Adrenal gland (tissue), 5 donors: ENCODE results near the gene ETFRF1.

ENCODE experiments used
- POLR2A ChIP-seq, 2 donors: fragments of 450-650 bp; IDR thresholded peaks; one replicate each; pipeline ENCODE4 v1.6.1; 2017; ENCODE audit warnings: antibody characterized with exemption in 2 of 2, mild to moderate bottlenecking in 2 of 2, moderate library complexity in 1 of 2
- TF ChIP-seq, protein P1 (sequence below), 6 experiments: fragments of 450-650 bp in 4 of 6; fragments of 200-600 bp in 2 of 6; sonication (generic) in 1 of 6; IDR thresholded peaks; 1 replicate in 5 of 6; 2 replicates in 1 of 6; pipeline versions ENCODE4 v1.5.1 to v1.8.0; 2016 to 2021; ENCODE audit warnings: antibody characterized with exemption in 6 of 6, mild to moderate bottlenecking in 2 of 6, moderate library complexity in 1 of 6
- donor health status: DM: no; HTN: no; CAD: no.

DNA sequence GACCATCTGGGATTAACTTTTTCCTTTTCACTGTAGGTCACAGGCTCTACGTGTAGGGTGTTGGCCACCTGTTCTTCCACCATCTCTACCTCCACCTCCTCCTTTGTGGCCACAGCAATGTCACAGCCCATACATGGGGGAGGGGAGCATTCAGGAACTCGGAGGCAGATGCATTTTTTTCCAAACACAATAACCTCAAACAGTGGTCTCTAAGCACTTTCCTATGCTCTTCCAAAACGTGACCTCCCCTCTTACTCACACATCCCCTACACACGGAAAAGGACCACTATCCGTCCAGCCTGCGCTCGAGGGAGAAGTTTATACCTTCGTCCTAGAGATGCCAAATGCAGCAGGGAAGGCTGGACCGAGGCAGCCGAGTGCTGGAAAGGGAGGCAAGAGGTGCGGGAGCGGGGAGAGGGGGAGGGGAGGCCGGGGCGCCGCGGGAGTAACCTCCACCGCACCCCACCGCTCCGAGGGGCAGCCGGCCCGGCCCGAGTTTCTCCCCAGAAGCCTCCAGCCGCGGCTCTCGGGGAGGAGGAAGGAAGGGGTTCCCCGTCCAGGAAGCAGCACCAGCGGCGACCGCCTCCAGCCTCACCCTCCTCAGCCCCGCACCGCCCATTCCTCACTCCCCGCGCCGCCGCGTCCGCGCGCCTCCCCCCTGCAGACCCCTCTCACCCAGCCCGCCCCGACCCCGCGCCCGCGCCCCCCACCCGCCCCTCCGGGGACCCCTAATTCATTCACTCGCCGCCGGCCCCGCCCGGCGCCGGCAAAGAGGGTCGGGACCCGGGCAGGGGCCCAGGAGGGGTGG, 55.1 kb downstream of the ETFRF1 start:
- TF ChIP-seq, protein P1, sequence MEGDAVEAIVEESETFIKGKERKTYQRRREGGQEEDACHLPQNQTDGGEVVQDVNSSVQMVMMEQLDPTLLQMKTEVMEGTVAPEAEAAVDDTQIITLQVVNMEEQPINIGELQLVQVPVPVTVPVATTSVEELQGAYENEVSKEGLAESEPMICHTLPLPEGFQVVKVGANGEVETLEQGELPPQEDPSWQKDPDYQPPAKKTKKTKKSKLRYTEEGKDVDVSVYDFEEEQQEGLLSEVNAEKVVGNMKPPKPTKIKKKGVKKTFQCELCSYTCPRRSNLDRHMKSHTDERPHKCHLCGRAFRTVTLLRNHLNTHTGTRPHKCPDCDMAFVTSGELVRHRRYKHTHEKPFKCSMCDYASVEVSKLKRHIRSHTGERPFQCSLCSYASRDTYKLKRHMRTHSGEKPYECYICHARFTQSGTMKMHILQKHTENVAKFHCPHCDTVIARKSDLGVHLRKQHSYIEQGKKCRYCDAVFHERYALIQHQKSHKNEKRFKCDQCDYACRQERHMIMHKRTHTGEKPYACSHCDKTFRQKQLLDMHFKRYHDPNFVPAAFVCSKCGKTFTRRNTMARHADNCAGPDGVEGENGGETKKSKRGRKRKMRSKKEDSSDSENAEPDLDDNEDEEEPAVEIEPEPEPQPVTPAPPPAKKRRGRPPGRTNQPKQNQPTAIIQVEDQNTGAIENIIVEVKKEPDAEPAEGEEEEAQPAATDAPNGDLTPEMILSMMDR (IDR thresholded peaks at IDR 0.05) = no peak
- TF ChIP-seq POLR2A (IDR thresholded peaks at IDR 0.05) = no peak
